VCaP (cell line): Measurements from ENCODE around the gene SYNDIG1.

ENCODE experiments used
- H3K27ac ChIP-seq: fragments of 450-650 bp; 2 replicates; pipeline ENCODE4 v1.5.1; 2017
- CTCF ChIP-seq: fragments of 450-650 bp; conservative IDR thresholded peaks from 2 replicates; pipeline ENCODE4 v1.5.1; 2017; ENCODE audit warnings: mild to moderate bottlenecking, moderate library complexity

Gene SYNDIG1

GRCh38 chr20:24425523-24426135 lies 43.8 kb upstream of the SYNDIG1 start:
- TF ChIP-seq CTCF: no peak
- H3K27ac ChIP-seq: no peak overlapping the region

GRCh38 chr20:24431279-24432045 lies 38.0 kb upstream of the SYNDIG1 start:
- no peak for TF ChIP-seq CTCF
- no peak overlapping the region for H3K27ac ChIP-seq

- no peak overlapping the region for H3K27ac ChIP-seq
These were observed 37.4 kb upstream of the SYNDIG1 start for GRCh38 chr20:24432046-24432442.

GRCh38 chr20:24436160-24436559 lies 33.3 kb upstream of the SYNDIG1 start:
- no peak overlapping the region for H3K27ac ChIP-seq
- TF ChIP-seq CTCF: no peak

More at GRCh38 chr20:24432046-24432442, 37.4 kb upstream of the SYNDIG1 start:
- no peak for TF ChIP-seq CTCF

- TF ChIP-seq CTCF: no peak
- no peak overlapping the region for H3K27ac ChIP-seq
These were observed 32.0 kb upstream of the SYNDIG1 start for GRCh38 chr20:24437196-24438082.

GRCh38 chr20:24438331-24438730 lies 31.1 kb upstream of the SYNDIG1 start:
- no peak overlapping the region for H3K27ac ChIP-seq
- TF ChIP-seq CTCF: no peak
